Right lobe of liver (tissue), 6 donors: ENCODE measurements around the gene ATXN2L. TPM values are rescaled to one million over a fixed set of nuclear protein-coding genes. Genes with fewer than 3 reads are reported as not detected.

ENCODE experiments used
- ATAC-seq, 4 donors: fragments of 200-7000 bp; cut with Tn5 transposase; one replicate each; pipeline ENCODE4 v1.9.1; 2020; ENCODE audit warnings: mild to moderate bottlenecking in 4 of 4, moderate library complexity in 4 of 4
- DNase-seq, 3 donors: peaks; one replicate each; pipeline ENCODE4 v3.0.0-alpha.2; 2020
- H3K27ac ChIP-seq, 3 donors: fragments of 200-600 bp; one replicate each; pipeline ENCODE4 v1.8.0; 2022
- H3K27me3 ChIP-seq, 2 donors: fragments of 200-600 bp; one replicate each; pipeline ENCODE4 v1.8.0; 2022
- H3K36me3 ChIP-seq, 4 donors: fragments of 200-600 bp; sonication (generic) in 1 of 4; one replicate each; pipeline versions ENCODE4 v1.5.1 to v1.8.0; 2017 to 2022; ENCODE audit warnings: control low read depth in 1 of 4
- H3K4me1 ChIP-seq, 4 donors: fragments of 200-600 bp; sonication (generic) in 1 of 4; one replicate each; pipeline versions ENCODE4 v1.5.1 to v1.8.0; 2017 to 2022; ENCODE audit warnings: control low read depth in 1 of 4
- H3K4me3 ChIP-seq, 3 donors: fragments of 200-600 bp; one replicate each; pipeline ENCODE4 v1.8.0; 2022
- H3K9me3 ChIP-seq, 4 donors: fragments of 200-600 bp; sonication (generic) in 1 of 4; one replicate each; pipeline versions ENCODE4 v1.5.1 to v1.8.0; 2017 to 2022; ENCODE audit warnings: control low read depth in 1 of 4
- CTCF ChIP-seq, 4 donors: fragments of 200-600 bp in 3 of 4; fragments of 450-650 bp in 1 of 4; IDR thresholded peaks; one replicate each; pipeline versions ENCODE4 v1.5.1 to v1.8.0; 2016 to 2022; ENCODE audit warnings: antibody characterized with exemption in 4 of 4, mild to moderate bottlenecking in 2 of 4
- POLR2A ChIP-seq: fragments of 450-650 bp; IDR thresholded peaks from one replicate; pipeline ENCODE4 v1.6.1; 2017; ENCODE audit warnings: antibody characterized with exemption, mild to moderate bottlenecking
- WGBS: methylation state at CpG from one replicate; pipeline ENCODE4 v1.1.6; 2018; ENCODE audit warnings: low coverage, low lambda C conversion rate; ENCODE audit not compliant: insufficient coverage; ENCODE audit errors: missing lambda C conversion rate; 5-methylcytosine and 5-hydroxymethylcytosine counted together
- intact Hi-C, 2 donors: fragments of 100-400 bp; cut with DNase I; formaldehyde crosslinking; loops; one replicate each; pipeline versions ENCODE4 v1.11.2 to v1.14.1; 2022
- total RNA-seq, 6 experiments: library from RNA; depleted of rRNA in 2 of 6; stranded (reverse); fragments of >200 nt in 2 of 6; fragmentation: NEBNext Ultra II Directional in 3 of 6; extraction: Animal tissue kit (Norgen Biotek cat#: 25700) in 3 of 6; gene quantifications; one replicate each; pipeline versions ENCODE4 v1.1.0 to v1.2.4, GENCODE V29; 2016 to 2023
- donor health status: DM: no; HTN: yes; CAD: no.
- donor health status: DM: no; HTN: no; CAD: no.
- donor health status: DM: no; HTN: no; CAD: no.
- donor health status: DM: no; HTN: yes; CAD: no.
- donor health status: DM: no; HTN: yes; CAD: no.

Gene ATXN2L
- total RNA-seq, 6 experiments from 2014 or later: 40.5 to 78.1 (median 57.2) TPM

DNA sequence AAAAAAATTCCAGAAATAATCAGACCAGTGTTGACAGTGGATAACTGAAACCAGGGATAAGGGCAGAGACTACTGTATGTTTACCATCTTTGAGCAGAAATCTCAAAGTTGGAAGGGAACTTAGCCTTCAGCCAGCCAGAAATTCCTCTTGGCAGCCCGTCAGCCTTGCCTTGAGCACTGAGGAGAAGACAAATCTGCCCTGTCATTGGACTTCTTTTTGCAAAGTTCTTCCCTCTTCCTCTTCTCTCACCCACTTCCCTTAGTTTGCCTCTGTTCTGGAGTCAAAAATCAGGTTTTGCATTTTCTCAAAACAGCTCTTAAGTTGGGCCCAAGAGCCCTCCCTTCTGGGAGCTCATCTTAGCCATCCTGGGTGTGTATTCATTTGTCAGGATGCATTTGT lies 17.1 kb downstream of the ATXN2L start:
- intact Hi-C loops: no loop called here
- WGBS: 22% methylated on average over 1 of the region's 1 CpG
- TF ChIP-seq CTCF (IDR thresholded peaks at IDR 0.05) (no peak), POLR2A (no peak)
- H3K4me1 ChIP-seq: peaks cover 0 to under 1% (median under 1%) of the 10 kb centered on the region in 4 donors
- H3K36me3 ChIP-seq: peaks cover 4 to 59% (median 28%) of the 10 kb centered on the region in 4 donors
- no peak overlapping the region for H3K4me3 ChIP-seq
- H3K9me3 ChIP-seq: no peaks in the 10 kb centered on the region
- DNase-seq (no peak), ATAC-seq (no peak)
- no peaks in the 10 kb centered on the region for H3K27me3 ChIP-seq
- H3K27ac ChIP-seq: no peak overlapping the region

GRCh38 chr16:28842696-28843095 lies 19.9 kb downstream of the ATXN2L start:
- intact Hi-C loops: no loop called here
- ATAC-seq (no peak), DNase-seq (no peak)
- no peaks in the 10 kb centered on the region for H3K27me3 ChIP-seq
- H3K4me1 ChIP-seq: peaks cover 0 to 12% (median 7%) of the 10 kb centered on the region in 4 donors
- no peak overlapping the region for H3K4me3 ChIP-seq
- H3K9me3 ChIP-seq: no peaks in the 10 kb centered on the region
- no peak overlapping the region for H3K27ac ChIP-seq
- 71% methylated on average over 5 of the region's 7 CpGs for WGBS
- H3K36me3 ChIP-seq: peaks cover 0 to 36% (median 12%) of the 10 kb centered on the region in 4 donors
- TF ChIP-seq POLR2A: no peak
- TF ChIP-seq CTCF (IDR thresholded peaks at IDR 0.05): no peak

GRCh38 chr16:28843766-28844165 lies 21.0 kb downstream of the ATXN2L start:
- no peak for ATAC-seq
- 90% methylated on average over 9 of the region's 12 CpGs for WGBS
- Histone ChIP-seq H3K4me1 (peaks cover 0 to 12% (median 7%) of the 10 kb centered on the region in 4 donors), H3K36me3 (peaks cover 0 to 34% (median 12%) of the 10 kb centered on the region in 4 donors), H3K27me3 (no peaks in the 10 kb centered on the region), H3K9me3 (no peaks in the 10 kb centered on the region), H3K27ac (no peak overlapping the region), H3K4me3 (no peak overlapping the region)
- intact Hi-C loops: no loop called here
- DNase-seq: no peak
- no peak for TF ChIP-seq POLR2A
- no peak for TF ChIP-seq CTCF (IDR thresholded peaks at IDR 0.05)

- TF ChIP-seq CTCF (IDR thresholded peaks at IDR 0.05): no peak
- no peak for TF ChIP-seq POLR2A
- Histone ChIP-seq H3K36me3 (peaks cover 0 to 34% (median 12%) of the 10 kb centered on the region in 4 donors), H3K9me3 (no peaks in the 10 kb centered on the region), H3K4me3 (no peak overlapping the region), H3K4me1 (peaks cover 0 to 12% (median 7%) of the 10 kb centered on the region in 4 donors), H3K27ac (no peak overlapping the region), H3K27me3 (no peaks in the 10 kb centered on the region)
- ATAC-seq (no peak), DNase-seq (no peak)
- intact Hi-C loops: no loop called here
- 92% methylated on average over 3 of the region's 19 CpGs for WGBS
Observed at GRCh38 chr16:28844226-28844885, 21.6 kb downstream of the ATXN2L start.
